Progenitor cell of endocrine pancreas (in vitro differentiated cells): ENCODE results near the gene NRXN3. TPM values are rescaled to one million over a fixed set of nuclear protein-coding genes. Genes with fewer than 3 reads are reported as not detected.

Source experiments
- DNase-seq: peaks from one replicate; pipeline ENCODE4 v3.0.0; 2021; ENCODE audit warnings: low spot score; ENCODE audit not compliant: unreplicated experiment
- H3K27ac Mint-ChIP-seq: 2 replicates; pipeline ENCODE4 v1.8.0; 2021; ENCODE audit warnings: mild to moderate bottlenecking, moderate library complexity, mixed read lengths
- H3K27me3 Mint-ChIP-seq: 2 replicates; pipeline ENCODE4 v1.8.0; 2021; ENCODE audit warnings: mixed read lengths
- H3K36me3 Mint-ChIP-seq: 2 replicates; pipeline ENCODE4 v1.8.0; 2022; ENCODE audit warnings: mixed read lengths; ENCODE audit not compliant: insufficient read depth
- H3K4me1 Mint-ChIP-seq: 2 replicates; pipeline ENCODE4 v1.8.0; 2021; ENCODE audit warnings: low read depth, mixed read lengths
- H3K4me3 Mint-ChIP-seq: 2 replicates; pipeline ENCODE4 v1.8.0; 2021; ENCODE audit warnings: low read depth, mild to moderate bottlenecking, moderate library complexity, mixed read lengths
- H3K9me3 Mint-ChIP-seq: 2 replicates; pipeline ENCODE4 v1.8.0; 2021; ENCODE audit warnings: low read depth, mixed read lengths
- total RNA-seq: library from RNA; stranded (reverse); gene quantifications from 2 replicates; pipeline ENCODE4 v1.2.1, GENCODE V29; 2021
- TF ChIP-seq, protein P1 (sequence below): fragments of 200-600 bp; sonication (generic); IDR thresholded peaks from one replicate; pipeline ENCODE4 v1.5.0; 2021; ENCODE audit warnings: antibody characterized with exemption, mild to moderate bottlenecking; ENCODE audit not compliant: unreplicated experiment

The NRXN3 gene
- total RNA-seq, 1 donor from 2014 or later, result 22.1 TPM

DNA sequence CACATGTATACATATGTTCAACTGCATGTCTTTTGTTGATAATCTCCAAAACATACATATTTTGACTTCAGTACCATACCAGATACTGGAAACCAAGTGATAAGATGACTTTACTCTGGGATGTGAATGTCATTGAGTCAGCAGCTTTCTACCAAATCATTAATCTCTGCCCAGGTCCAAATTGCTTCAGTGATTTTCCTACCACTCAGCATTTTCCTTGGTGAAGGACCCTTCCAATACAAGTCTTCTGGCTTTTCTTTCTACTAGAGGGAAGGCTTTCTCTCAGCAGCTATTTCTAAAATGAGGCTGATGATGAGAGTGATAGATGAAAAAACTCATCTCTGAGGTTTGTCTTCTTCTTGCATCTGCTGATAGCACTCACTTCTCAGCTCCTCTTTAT, 1008.5 kb downstream of the NRXN3 start:
- Mint-ChIP-seq H3K9me3 (no peaks in the 10 kb centered on the region), H3K27ac (no peak overlapping the region), H3K36me3 (no peaks in the 10 kb centered on the region), H3K4me3 (no peak overlapping the region), H3K4me1 (no peaks in the 10 kb centered on the region), H3K27me3 (no peaks in the 10 kb centered on the region)
- no peak for DNase-seq
- TF ChIP-seq, protein P1, sequence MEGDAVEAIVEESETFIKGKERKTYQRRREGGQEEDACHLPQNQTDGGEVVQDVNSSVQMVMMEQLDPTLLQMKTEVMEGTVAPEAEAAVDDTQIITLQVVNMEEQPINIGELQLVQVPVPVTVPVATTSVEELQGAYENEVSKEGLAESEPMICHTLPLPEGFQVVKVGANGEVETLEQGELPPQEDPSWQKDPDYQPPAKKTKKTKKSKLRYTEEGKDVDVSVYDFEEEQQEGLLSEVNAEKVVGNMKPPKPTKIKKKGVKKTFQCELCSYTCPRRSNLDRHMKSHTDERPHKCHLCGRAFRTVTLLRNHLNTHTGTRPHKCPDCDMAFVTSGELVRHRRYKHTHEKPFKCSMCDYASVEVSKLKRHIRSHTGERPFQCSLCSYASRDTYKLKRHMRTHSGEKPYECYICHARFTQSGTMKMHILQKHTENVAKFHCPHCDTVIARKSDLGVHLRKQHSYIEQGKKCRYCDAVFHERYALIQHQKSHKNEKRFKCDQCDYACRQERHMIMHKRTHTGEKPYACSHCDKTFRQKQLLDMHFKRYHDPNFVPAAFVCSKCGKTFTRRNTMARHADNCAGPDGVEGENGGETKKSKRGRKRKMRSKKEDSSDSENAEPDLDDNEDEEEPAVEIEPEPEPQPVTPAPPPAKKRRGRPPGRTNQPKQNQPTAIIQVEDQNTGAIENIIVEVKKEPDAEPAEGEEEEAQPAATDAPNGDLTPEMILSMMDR, result no peak

DNA sequence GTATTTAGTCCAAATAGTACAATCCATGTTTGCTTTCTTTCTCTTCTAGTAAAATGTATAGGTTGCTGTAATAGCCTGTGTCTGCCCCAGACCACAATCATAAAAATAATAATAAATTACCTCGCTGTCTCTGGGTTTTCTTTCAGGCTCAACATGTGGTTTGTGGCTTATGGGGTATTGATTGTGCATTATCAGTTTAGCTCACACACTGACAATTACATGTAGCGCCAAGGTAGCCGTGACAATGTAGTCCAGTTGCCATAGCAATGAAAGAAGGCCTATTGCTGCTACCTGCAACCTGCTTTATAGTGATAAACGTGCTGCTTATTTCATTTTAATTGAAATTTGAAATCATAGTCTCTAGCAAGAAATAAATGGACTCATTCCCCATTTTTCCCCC, 1009.8 kb downstream of the NRXN3 start:
- TF ChIP-seq, protein P1, result no peak
- Mint-ChIP-seq H3K27me3 (no peaks in the 10 kb centered on the region), H3K36me3 (no peaks in the 10 kb centered on the region), H3K27ac (no peak overlapping the region), H3K4me3 (no peak overlapping the region), H3K4me1 (no peaks in the 10 kb centered on the region), H3K9me3 (no peaks in the 10 kb centered on the region)
- no peak for DNase-seq

DNA sequence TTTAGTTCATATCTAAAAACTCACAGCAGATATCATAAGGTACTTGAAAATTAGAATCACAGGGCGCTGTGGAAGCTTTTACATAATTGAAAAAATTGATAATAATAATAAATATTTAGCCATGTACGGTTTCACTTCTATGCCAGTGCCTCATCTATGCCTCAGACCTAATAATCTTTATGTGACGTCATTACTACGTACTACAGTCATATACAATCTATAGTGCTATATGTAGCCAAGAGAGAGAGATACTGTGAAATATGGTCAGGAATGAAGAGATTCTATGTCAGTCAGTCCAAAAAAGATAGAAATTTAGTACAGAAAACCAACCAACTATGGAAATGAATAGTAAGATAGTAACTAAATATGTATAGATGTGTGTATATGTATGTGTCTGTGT, 1010.5 kb downstream of the NRXN3 start:
- DNase-seq, result no peak
- Mint-ChIP-seq H3K9me3 (no peaks in the 10 kb centered on the region), H3K27ac (no peak overlapping the region), H3K4me1 (no peaks in the 10 kb centered on the region), H3K4me3 (no peak overlapping the region), H3K36me3 (no peaks in the 10 kb centered on the region), H3K27me3 (no peaks in the 10 kb centered on the region)
- TF ChIP-seq, protein P1, result no peak

DNA sequence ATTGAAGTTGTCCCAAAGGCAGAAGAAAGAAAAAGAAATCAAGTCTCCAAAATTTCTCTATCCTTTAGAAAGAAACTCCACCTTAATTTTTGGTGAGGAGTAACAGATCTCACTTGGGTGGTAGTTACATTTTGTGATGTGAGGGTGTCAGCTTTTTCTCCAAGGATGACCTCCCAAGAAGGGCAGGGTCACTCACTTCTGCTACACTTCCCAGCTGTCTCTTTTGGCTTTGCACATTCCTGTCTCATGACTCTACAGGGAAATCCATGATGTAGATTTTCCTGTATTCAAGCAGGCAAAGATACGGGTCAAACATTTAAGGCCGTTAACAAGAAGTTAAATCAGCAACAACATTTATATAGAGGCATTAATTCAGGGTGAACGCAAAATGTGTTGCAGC, 1016.4 kb downstream of the NRXN3 start:
- no peak overlapping the region for H3K4me3 Mint-ChIP-seq
- H3K27ac Mint-ChIP-seq, result no peak overlapping the region
- no peak for DNase-seq
- no peaks in the 10 kb centered on the region for H3K27me3 Mint-ChIP-seq
- no peaks in the 10 kb centered on the region for H3K4me1 Mint-ChIP-seq
- H3K9me3 Mint-ChIP-seq, result no peaks in the 10 kb centered on the region
- no peaks in the 10 kb centered on the region for H3K36me3 Mint-ChIP-seq
- TF ChIP-seq, protein P1, result no peak

DNA sequence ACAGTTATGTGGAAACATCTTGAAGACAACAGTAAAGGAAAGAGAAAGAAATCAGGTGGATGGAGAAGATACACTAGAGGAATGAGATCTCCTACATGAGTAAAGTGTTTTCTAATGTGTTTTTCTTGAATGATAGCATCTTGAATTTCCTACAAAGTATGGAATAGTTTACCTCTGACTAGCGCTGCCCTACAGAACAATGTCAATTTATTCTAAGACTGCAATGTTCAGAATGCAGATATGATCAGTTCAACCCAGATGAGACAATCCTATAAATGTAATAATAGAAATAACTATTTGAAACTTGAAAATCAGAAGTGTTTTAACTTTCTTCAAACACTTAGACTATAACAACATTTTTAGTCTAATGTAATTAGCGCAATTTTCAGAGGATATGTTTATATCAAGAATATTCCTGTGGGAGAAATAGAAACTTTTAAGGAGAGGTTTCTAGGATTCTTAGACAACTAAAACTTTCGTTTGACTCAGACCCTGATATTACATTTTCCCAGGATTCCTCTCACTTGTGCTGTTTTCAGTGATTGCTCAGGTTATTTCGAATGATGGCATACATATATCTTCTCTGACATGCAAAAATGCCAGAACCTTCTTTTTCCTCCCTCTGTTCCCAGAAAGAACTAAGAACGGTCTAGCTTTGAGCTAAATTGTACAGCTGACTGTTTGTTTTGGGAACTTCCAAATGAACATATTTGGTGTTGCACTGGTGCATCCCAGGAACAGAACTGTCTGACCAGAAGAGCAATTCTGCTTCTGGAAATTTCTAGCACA, 1023.7 kb downstream of the NRXN3 start:
- no peak overlapping the region for H3K27ac Mint-ChIP-seq
- TF ChIP-seq, protein P1, result no peak

More for the DNA sequence above, 1023.7 kb downstream of the NRXN3 start:
- Mint-ChIP-seq H3K4me1 (no peaks in the 10 kb centered on the region), H3K27me3 (no peaks in the 10 kb centered on the region), H3K36me3 (no peaks in the 10 kb centered on the region), H3K9me3 (no peaks in the 10 kb centered on the region), H3K4me3 (no peak overlapping the region)
- DNase-seq, result no peak
